M059J (cell line): ENCODE results near the gene CXCL13. TPM values are rescaled to one million over a fixed set of nuclear protein-coding genes. Genes with fewer than 3 reads are reported as not detected.
"Not testable (repeated sequence)": the region's sequence is repeated elsewhere in the genome, so short reads cannot be mapped to it uniquely, and the experiment has no call there.

Experiments used
- DNase-seq: peaks from one replicate; pipeline ENCODE4 v3.0.0-alpha.2; 2012; ENCODE audit warnings: low read depth
- total RNA-seq: library from RNA; depleted of rRNA; stranded (reverse); fragments of >200 nt; shearing (Covaris generic); gene quantifications from 2 replicates; pipeline ENCODE4 v1.2.3, GENCODE V29; 2014

The CXCL13 gene
- total RNA-seq, 1 experiment from 2014 or later: not detected

DNA sequence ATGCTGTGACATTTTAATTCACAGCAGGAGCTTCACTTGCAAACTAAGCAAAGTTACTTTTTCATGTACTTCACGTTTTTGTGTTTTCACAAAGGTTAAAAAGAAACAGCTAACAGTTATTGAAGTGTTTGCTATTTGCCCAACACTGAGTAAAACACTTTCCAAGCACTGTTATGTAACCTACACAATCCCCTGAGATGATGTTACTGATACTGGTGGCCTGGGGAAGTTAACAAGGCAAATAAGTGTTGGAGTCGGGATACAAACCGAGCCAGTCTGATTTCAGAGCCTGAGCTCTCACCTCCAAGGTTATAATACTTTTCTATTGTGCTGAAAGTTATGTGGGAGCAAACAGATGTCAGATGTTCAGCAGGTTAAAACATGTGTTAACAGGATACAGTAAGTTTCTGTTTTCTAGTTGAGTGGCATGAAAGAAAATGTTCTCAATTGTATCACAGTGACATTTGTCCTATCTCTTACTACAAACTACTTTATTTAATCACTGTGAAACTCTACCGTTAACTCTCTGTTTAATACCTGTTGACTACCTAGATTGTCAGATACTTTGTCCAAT lies 3.9 kb upstream of the CXCL13 start:
- DNase-seq: no peak

GRCh38 chr4:77613267-77613666 lies 7.6 kb downstream of the CXCL13 start:
- no peak for DNase-seq

DNA sequence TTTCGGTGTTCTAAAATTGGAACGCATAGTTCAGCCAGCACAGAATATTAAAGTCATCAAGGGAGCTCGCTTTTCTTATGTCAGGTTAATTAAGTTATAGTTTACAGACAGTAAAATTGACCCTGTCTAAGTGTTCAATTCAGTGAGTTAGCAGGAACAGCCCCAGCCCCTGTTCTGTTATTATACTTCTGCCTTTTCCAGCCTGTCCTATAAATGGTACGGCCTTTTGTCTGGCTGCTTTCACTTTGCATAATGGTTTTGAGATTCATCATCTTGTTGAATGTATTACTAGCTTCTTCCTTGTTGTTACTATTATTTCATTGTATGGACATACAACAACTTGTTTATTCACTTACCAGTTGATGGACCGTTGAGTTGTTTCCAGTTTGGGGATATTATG lies 9.5 kb downstream of the CXCL13 start:
- no peak for DNase-seq

GRCh38 chr4:77617203-77617602 lies 11.6 kb downstream of the CXCL13 start:
- peak; percentile 58 for DNase-seq

DNA sequence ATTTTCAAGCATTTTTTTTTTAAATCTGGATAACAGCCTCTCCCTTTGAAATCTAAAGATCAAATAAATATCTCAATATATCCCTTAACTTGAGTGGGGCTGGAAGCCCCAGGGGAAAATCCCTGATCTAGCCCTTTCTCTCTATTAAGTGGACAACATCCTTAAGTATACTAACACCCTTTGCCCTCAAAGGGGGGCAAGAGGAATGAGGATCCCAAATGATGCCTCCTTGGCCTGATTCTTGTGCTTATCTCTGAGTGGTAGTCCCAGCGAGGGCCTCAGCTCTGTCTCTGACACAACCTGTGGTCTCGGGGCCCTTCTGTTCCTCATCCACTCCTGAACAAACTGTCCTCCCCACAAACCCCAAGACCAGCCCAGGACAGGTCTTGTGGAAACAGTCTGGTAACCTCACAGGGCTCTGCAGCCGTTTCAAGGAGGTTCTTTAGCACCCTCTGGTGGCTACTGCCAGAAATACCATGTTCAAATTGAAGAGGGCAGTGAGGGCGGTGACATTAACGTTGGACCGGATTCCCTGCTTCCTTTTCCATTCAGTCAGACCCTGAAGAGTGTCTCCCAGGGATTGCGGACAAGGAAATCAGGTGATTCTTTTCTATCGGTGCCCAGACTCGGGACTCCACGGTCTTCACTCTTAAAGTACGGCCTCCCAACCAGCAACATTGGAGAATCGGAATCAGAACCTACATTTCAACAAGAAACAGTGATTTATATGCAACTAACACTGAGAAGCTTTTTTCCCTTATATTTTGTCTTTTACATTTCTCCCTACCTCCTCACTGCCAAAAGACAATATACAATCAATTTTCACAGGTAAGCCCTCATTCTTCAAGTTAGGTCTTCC lies 13.0 kb downstream of the CXCL13 start:
- peak; percentile 58 for DNase-seq

DNA sequence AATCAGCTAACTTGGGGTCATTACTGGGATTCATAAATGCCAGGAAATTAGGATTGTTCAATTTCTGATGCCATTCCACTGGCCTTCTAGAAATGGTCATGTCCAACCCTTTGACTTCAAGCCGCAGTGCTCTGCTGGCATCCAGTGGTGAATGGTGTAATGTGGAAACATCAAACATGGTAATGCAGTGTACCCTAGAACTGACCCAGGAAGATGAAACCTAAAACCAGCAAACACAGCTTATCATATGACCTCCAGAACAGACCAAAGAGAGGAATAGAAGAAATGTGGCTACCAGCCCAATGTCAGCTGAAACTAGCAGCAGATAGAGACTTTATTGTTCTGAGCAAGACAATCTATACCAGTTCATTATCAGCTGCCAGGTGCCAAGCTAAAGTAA lies 13.8 kb downstream of the CXCL13 start:
- DNase-seq: no peak

DNA sequence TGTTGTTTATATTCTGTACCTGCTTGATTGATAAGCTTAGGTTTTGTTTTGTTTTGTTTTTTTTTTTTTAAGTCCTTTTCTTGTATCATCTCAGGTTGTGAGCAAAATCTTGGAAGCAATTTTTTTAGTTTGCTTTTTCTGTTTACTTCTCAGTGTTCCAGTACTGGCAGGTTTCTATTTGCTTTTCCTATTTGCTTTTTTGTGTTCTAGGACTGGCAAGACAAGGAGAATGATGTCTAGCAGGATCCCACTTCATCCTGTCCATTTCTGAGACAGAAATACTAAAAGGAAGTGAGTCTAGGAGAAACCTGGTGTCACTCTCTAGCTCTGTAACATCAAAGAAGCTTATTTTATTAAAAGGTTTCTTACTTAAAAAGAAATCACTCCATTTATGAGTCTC lies 15.6 kb downstream of the CXCL13 start:
- DNase-seq: no peak

- DNase-seq: no peak
Measured at GRCh38 chr4:77623091-77623490, 17.5 kb downstream of the CXCL13 start.

- no peak for DNase-seq
Measured at GRCh38 chr4:77624213-77624612, 18.6 kb downstream of the CXCL13 start.

DNA sequence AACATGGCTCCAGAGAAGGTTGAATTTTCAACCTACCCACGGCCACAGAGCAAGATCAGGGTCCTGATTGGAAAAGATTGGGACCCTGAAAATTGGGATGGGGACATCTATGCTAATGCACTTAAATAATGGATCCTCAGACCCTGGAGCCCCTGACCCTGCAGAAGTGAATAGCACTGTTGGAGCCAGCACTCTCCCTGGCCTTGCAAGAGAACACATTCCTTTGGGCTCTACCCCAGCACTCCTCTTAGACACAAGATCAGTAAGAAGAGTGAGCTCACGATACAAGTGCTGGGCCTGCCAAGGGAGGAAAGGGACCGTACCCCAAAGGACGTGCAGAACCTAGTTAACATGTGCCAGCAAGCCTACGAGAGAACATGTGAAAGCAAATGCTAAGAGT lies 19.9 kb downstream of the CXCL13 start:
- DNase-seq: no peak

GRCh38 chr4:77629885-77630284 lies 24.3 kb downstream of the CXCL13 start:
- DNase-seq: no peak

- DNase-seq: no peak
Measured at GRCh38 chr4:77631276-77631675, 25.7 kb downstream of the CXCL13 start.

DNA sequence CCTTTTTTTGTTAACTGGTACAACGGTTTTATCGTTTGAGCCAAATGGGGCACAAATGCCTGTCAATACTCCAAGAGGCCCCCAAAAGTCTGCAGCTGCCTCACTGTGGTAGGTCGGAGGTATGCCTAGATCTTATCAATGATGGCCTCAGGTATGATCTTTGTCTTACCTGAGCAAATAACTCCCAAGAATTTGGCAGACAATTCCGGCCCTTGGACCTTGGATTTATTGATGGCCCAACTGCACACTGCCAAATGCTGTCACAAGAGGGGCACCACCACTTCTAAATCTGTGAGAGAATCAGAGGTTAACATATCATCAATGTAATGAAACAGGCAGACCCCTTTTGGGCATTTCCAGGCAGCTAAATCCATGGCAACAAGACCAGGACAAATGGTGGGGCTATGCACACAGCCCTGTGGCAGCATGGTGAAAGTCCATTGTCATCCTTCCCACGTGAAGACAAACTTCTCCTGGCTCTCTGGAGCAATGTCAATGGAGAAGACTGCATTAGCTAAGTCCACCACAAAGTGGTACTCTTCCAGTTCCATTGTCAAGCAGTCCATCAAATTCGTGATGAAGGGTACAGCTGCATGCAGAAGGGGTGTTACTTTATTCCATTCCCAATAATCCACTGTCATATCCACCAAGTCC lies 28.6 kb downstream of the CXCL13 start:
- no peak for DNase-seq

DNA sequence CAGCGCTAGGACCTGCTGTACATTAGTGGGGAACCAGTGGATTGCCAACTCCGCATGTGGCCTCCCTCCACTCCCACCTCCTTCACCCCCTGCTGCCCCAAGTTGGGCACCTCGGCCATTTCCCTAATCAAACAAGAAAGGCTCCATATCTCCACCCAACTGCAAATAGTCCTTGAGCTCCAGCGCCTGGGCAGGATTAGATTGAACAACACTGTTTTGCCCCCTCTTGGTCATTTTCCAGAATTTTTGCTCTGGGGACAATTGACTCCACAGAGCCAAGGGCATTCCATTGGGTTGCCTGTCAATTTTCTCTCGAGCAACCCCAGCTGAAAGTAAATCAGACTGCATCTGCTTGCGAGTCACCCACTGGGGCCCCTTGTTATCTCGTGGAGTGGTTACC lies 29.6 kb downstream of the CXCL13 start:
- DNase-seq: no peak

DNA sequence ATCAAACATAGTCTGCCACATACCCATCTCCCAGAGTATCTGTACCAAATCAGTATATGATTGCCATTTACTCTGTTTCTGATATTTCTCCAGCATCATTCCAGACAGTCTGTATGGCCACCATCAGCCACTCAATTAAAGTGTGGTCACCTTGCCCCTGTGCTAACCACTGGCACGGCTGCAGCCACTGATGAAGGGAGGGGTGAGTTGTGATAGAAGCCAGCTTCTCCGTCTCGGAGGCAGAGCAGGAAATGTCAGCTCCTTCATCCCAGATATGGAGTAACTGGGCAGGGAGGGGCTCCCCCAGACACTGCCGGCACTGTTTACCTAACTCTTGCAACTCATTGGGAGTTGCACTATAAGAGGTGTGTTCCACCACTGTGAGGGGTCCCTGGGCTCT lies 30.3 kb downstream of the CXCL13 start:
- DNase-seq: no peak

- DNase-seq: peak; percentile 67
Measured at GRCh38 chr4:77636902-77637301, 31.3 kb downstream of the CXCL13 start.

DNA sequence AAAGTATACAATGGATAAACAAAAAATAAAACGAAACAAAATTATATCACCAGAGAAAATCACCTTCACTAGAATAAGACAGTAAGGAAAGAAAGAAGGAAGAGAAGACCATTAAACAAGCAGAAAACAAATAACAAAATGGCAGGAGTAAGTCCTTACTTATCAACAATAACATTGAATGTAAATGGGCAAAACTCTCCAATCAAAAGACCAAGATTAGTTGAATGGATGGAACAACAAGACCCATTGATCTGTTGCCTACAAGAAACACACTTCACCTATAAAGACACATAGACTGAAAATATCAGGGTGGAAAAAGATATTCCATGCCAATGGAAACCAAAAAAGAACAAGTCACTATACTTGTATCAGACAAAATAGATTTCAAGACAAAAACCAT lies 38.4 kb downstream of the CXCL13 start:
- not testable (repeated sequence) for DNase-seq

- DNase-seq: no peak
Measured at GRCh38 chr4:77650787-77651186, 45.2 kb downstream of the CXCL13 start.

- DNase-seq: no peak
Measured at GRCh38 chr4:77651820-77652219, 46.2 kb downstream of the CXCL13 start.

DNA sequence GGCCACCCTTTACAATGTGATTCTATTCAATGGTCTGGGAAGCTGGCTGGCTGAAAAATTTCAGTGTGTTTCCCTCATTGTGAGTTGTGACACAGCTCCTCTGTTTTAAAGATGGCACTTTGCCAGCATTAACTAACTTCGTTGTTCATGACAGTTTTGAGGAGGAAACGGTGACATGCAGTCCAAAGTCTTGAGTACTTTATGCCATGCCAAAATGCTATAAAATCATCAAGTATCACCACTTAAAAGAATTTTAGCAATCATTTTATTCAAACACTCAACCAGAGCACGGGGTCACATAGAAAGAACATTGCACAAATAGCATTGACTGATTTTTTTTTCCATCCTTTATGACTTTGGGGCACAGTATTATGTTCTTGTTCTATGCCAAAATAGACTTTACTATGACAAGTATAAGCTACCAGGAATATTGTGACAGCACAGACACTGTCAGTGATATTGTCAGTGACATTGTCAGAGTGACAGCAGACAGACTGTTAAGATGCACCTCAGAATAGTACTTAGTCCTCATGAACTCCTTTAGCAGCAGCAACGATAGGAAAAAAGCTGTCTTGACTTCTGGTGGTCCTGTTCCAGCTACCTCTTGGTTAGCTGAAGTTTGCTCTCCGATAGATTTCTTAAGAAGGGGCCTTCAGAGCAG lies 46.7 kb downstream of the CXCL13 start:
- no peak for DNase-seq

DNA sequence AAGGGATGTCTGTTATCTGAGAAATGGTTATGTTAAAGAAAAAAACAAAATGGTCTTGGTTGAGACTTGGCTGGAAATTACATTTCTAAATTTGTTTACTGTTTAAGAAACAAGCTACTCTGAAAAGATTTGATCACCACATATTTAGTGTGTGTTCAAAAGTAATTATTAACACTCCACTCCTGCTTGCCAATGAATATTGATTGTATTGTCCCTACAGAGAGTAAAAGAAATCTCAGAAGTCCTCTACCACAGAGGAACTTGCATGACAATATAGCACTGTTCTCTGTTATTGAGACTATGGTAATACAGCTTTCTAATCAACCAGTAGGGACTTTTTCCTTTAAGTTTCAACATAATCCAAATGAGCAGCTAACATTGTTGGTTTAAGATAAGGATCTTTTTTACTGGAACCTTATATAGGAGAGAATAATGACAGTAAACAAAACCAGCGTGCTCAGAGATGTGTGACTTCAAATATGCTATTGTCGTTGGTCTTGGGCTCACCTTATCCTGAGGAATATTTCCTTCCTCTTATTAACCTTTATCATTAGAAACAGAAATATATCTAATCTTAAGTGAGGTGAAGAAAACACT lies 47.6 kb downstream of the CXCL13 start:
- DNase-seq: no peak

DNA sequence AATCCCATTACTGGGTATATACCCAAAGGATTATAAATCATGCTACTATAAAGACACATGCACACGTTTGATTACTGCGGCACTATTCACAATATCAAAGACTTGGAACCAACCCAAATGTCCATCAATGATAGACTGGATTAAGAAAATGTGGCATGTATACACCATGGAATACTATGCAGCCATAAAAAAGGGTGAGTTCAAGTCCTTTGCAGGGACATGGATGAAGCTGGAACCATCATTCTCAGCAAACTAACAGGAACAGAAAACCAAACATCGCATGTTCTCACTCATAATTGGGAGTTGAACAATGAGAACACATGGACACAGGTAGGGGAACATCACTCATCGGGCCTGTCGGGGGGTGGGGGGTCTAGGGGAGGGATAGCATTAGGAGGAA lies 54.7 kb downstream of the CXCL13 start:
- DNase-seq: not testable (repeated sequence)
